ENCODE measurements around the gene SLC39A13.

- TF ChIP-seq POLR2A (IDR thresholded peaks at IDR 0.05; ENCODE audit: low read depth, low read length) (no peak), POLR2AphosphoS5 (IDR thresholded peaks at IDR 0.05; ENCODE audit: low read depth, low read length) (no peak), TAF1 (IDR thresholded peaks at IDR 0.05; ENCODE audit: borderline replicate concordance, low read depth, low read length) (no peak)
These were observed 29.6 kb upstream of the SLC39A13 start for GRCh38 chr11:47378836-47379170.

All from GM12892 (cell line).